SW480 (cell line): ENCODE measurements around the gene PVR.
"Not testable (repeated sequence)": the region's sequence is repeated elsewhere in the genome, so short reads cannot be mapped to it uniquely, and the experiment has no call there.

Source experiments
- DNase-seq: peaks from one replicate; pipeline ENCODE4 v3.0.0-alpha.2; 2016; ENCODE audit warnings: low spot score

The PVR gene

GRCh38 chr19:44673510-44673909, 29.8 kb downstream of the PVR start:
- DNase-seq: no peak

GRCh38 chr19:44675521-44675920, 31.8 kb downstream of the PVR start:
- DNase-seq: no peak

GRCh38 chr19:44677019-44677811, 33.5 kb downstream of the PVR start:
- DNase-seq: peak; percentile 54

- no peak for DNase-seq
Measured at GRCh38 chr19:44680536-44680935, 36.8 kb downstream of the PVR start.

- no peak for DNase-seq
Measured at GRCh38 chr19:44681992-44682790, 38.5 kb downstream of the PVR start.

GRCh38 chr19:44682807-44683206, 39.1 kb downstream of the PVR start:
- DNase-seq: no peak

- no peak for DNase-seq
Measured at GRCh38 chr19:44683434-44684210, 39.9 kb downstream of the PVR start.

- not testable (repeated sequence) for DNase-seq
Measured at GRCh38 chr19:44684396-44684795, 40.7 kb downstream of the PVR start.

- DNase-seq: peak; percentile 92
Measured at GRCh38 chr19:44684892-44685863, 41.5 kb downstream of the PVR start.

GRCh38 chr19:44685877-44686276, 42.2 kb downstream of the PVR start:
- DNase-seq: no peak

GRCh38 chr19:44686896-44687295, 43.2 kb downstream of the PVR start:
- no peak for DNase-seq

- DNase-seq: no peak
Measured at GRCh38 chr19:44687888-44688287, 44.2 kb downstream of the PVR start.

GRCh38 chr19:44689290-44690130, 45.8 kb downstream of the PVR start:
- DNase-seq: peak; percentile 77

GRCh38 chr19:44690131-44690440, 46.4 kb downstream of the PVR start:
- no peak for DNase-seq

GRCh38 chr19:44692379-44692721, 48.6 kb downstream of the PVR start:
- no peak for DNase-seq

- no peak for DNase-seq
Measured at GRCh38 chr19:44694184-44694579, 50.5 kb downstream of the PVR start.

GRCh38 chr19:44696939-44697669, 53.4 kb downstream of the PVR start:
- DNase-seq: no peak

GRCh38 chr19:44697670-44698034, 53.9 kb downstream of the PVR start:
- no peak for DNase-seq

- no peak for DNase-seq
Measured at GRCh38 chr19:44698492-44699201, 54.9 kb downstream of the PVR start, which contains the start of gene CEACAM16. Gene CEACAM16 (plus strand): TSS chr19:44699151. CDS start chr19:44701457, 2,306 bp downstream.
